ENCODE results near the gene RNH1.

- no peak for TF ChIP-seq CTCF (IDR thresholded peaks at IDR 0.05; ENCODE audit: insufficient read depth, low read length, poor library complexity, severe bottlenecking)
- TF ChIP-seq EZH2phosphoT487 (conservative IDR thresholded peaks at IDR 0.05; ENCODE audit: low read length) = no peak
Observed at GRCh38 chr11:555780-556661, 49.0 kb upstream of the RNH1 start.
